Body of pancreas (tissue), 4 donors: ENCODE data around the gene SEPHS2. TPM values are rescaled to one million over a fixed set of nuclear protein-coding genes. Genes with fewer than 3 reads are reported as not detected.

Source experiments
- ATAC-seq: fragments of 150-250 bp; one replicate; pipeline ENCODE4 v1.9.1; 2016
- DNase-seq, 4 donors: peaks; one replicate each; pipeline ENCODE4 v3.0.0-alpha.2; 2019
- H3K27ac ChIP-seq, 4 donors: fragments of 200-600 bp; sonication (generic); 1 replicate in 3 of 4; 2 replicates in 1 of 4; pipeline versions ENCODE4 v1.5.1 to v1.6.1; 2016 to 2019; ENCODE audit warnings: mild to moderate bottlenecking in 1 of 4, mixed read lengths in 1 of 4, moderate library complexity in 1 of 4
- H3K27me3 ChIP-seq, 2 donors: fragments of 200-600 bp; sonication (generic); one replicate each; pipeline ENCODE4 v1.6.0; 2016; ENCODE audit warnings: mild to moderate bottlenecking in 1 of 2
- H3K36me3 ChIP-seq, 2 donors: fragments of 200-600 bp; sonication (generic); replicated peaks in 1 of 2; 2 replicates each; pipeline ENCODE4 v1.5.1; 2016; ENCODE audit warnings: low read depth in 2 of 2; ENCODE audit not compliant: insufficient read depth in 1 of 2
- H3K4me1 ChIP-seq: fragments of 200-600 bp; sonication (generic); one replicate; pipeline ENCODE4 v1.6.0; 2016
- H3K4me3 ChIP-seq, 2 donors: fragments of 200-600 bp; sonication (generic); 1 replicate in 1 of 2; 2 replicates in 1 of 2; pipeline ENCODE4 v1.5.1; 2016 to 2019
- H3K9me3 ChIP-seq, 3 donors: fragments of 200-600 bp; sonication (generic); 1 replicate in 2 of 3; 2 replicates in 1 of 3; pipeline ENCODE4 v1.5.1; 2016
- CTCF ChIP-seq, 7 experiments: fragments of 450-650 bp in 4 of 7; fragments of 200-600 bp in 3 of 7; sonication (generic) in 3 of 7; IDR thresholded peaks; one replicate each; pipeline ENCODE4 v1.5.1; 2016 to 2019; ENCODE audit warnings: antibody characterized with exemption in 7 of 7
- POLR2A ChIP-seq, 3 donors: fragments of 450-650 bp; IDR thresholded peaks; one replicate each; pipeline ENCODE4 v1.6.1; 2016; ENCODE audit warnings: antibody characterized with exemption in 3 of 3, mild to moderate bottlenecking in 2 of 3
- WGBS, 2 donors: methylation state at CpG; one replicate each; pipeline ENCODE4 v1.1.5; 2017; 5-methylcytosine and 5-hydroxymethylcytosine counted together
- intact Hi-C: fragments of 100-400 bp; cut with DNase I; formaldehyde crosslinking; loops from one replicate; pipeline ENCODE4 v1.15.1; 2023
- total RNA-seq, 2 donors: library from RNA; depleted of rRNA; stranded (reverse); fragments of >200 nt; gene quantifications; one replicate each; pipeline ENCODE4 v1.1.0, GENCODE V29; 2016

The SEPHS2 gene
- total RNA-seq, 2 donors from 2014 or later, result 28.0 to 29.6 TPM

GRCh38 chr16:30459456-30459855 lies 13.8 kb upstream of the SEPHS2 start:
- H3K9me3 ChIP-seq, result no peaks in the 10 kb centered on the region
- WGBS, 2 donors, result 83 to 85% methylated on average over 11 of the region's 11 CpGs
- no peak for ATAC-seq
- no peak overlapping the region for H3K27ac ChIP-seq
- H3K36me3 ChIP-seq, result no peaks in the 10 kb centered on the region
- H3K27me3 ChIP-seq, result no peaks in the 10 kb centered on the region
- H3K4me3 ChIP-seq, result no peak overlapping the region
- TF ChIP-seq POLR2A (IDR thresholded peaks at IDR 0.05) (no peak), CTCF (IDR thresholded peaks at IDR 0.05) (no peak)
- intact Hi-C loops, result loop anchor here (5.0 kb wide), 1 partner anchor 53 kb away; no protein-coding TSS in a partner anchor
- no peaks in the 10 kb centered on the region for H3K4me1 ChIP-seq
- no peak for DNase-seq

GRCh38 chr16:30458561-30459394 lies 13.1 kb upstream of the SEPHS2 start:
- DNase-seq (peak in 2 of 4 donors; percentile 15 to 58), ATAC-seq (no peak)
- Histone ChIP-seq H3K36me3 (no peaks in the 10 kb centered on the region), H3K9me3 (no peaks in the 10 kb centered on the region), H3K4me3 (no peak overlapping the region), H3K27ac (no peak overlapping the region), H3K4me1 (no peaks in the 10 kb centered on the region), H3K27me3 (no peaks in the 10 kb centered on the region)
- 69 to 81% methylated on average over 17 to 22 of the region's 22 CpGs for WGBS, 2 donors
- TF ChIP-seq CTCF (IDR thresholded peaks at IDR 0.05), result no peak
- TF ChIP-seq POLR2A (IDR thresholded peaks at IDR 0.05), result no peak
- intact Hi-C loops, result loop anchor here (5.0 kb wide), 1 partner anchor 54 kb away; no protein-coding TSS in a partner anchor

- no peaks in the 10 kb centered on the region for H3K27me3 ChIP-seq
- H3K36me3 ChIP-seq, result no peaks in the 10 kb centered on the region
- no peaks in the 10 kb centered on the region for H3K9me3 ChIP-seq
- no peak for DNase-seq
- no peak for ATAC-seq
- intact Hi-C loops, result loop anchor here (5.0 kb wide), 1 partner anchor 54 kb away; no protein-coding TSS in a partner anchor
- H3K27ac ChIP-seq, result no peak overlapping the region
- TF ChIP-seq POLR2A (IDR thresholded peaks at IDR 0.05) (no peak), CTCF (IDR thresholded peaks at IDR 0.05) (no peak)
- H3K4me1 ChIP-seq, result no peaks in the 10 kb centered on the region
- H3K4me3 ChIP-seq, result no peak overlapping the region
- 85 to 86% methylated on average over 16 of the region's 16 CpGs for WGBS, 2 donors
Measured at GRCh38 chr16:30457743-30458560, 12.3 kb upstream of the SEPHS2 start.

GRCh38 chr16:30457256-30457655 lies 11.6 kb upstream of the SEPHS2 start:
- Histone ChIP-seq H3K4me1 (no peaks in the 10 kb centered on the region), H3K36me3 (no peaks in the 10 kb centered on the region), H3K4me3 (no peak overlapping the region), H3K27me3 (no peaks in the 10 kb centered on the region), H3K9me3 (no peaks in the 10 kb centered on the region), H3K27ac (no peak overlapping the region)
- no peak for ATAC-seq
- intact Hi-C loops, result loop anchor here (5.0 kb wide), 1 partner anchor 55 kb away; no protein-coding TSS in a partner anchor
- no peak for DNase-seq
- no peak for TF ChIP-seq POLR2A (IDR thresholded peaks at IDR 0.05)
- TF ChIP-seq CTCF (IDR thresholded peaks at IDR 0.05), result no peak
- 80 to 81% methylated on average over 1 of the region's 1 CpG for WGBS, 2 donors
